K562 (cell line): Measurements from ENCODE around the gene PEDS1. TPM values are rescaled to one million over a fixed set of nuclear protein-coding genes. Genes with fewer than 3 reads are reported as not detected.
A peak's percentile ranks its signal among the peaks of the same experiment; 100 is the strongest.

ENCODE experiments used
- CHD1 ChIP-seq: fragments of 200-600 bp; sonication (generic); IDR thresholded peaks from one replicate; pipeline ENCODE4 v1.6.1; 2012; ENCODE audit warnings: mild to moderate bottlenecking, moderate library complexity, low read length, inconsistent platforms
- CSDE1 ChIP-seq, 2 experiments: fragments of 450-650 bp; IDR thresholded peaks; 2 replicates each; pipeline ENCODE4 v1.6.1; 2016; ENCODE audit warnings: mild to moderate bottlenecking in 1 of 2
- MECOM ChIP-seq: fragments of 250-450 bp; sonication (Bioruptor Pico); IDR thresholded peaks from 2 replicates; pipeline ENCODE4 v1.8.0; 2022; ENCODE audit warnings: inconsistent platforms
- MXI1 ChIP-seq: IDR thresholded peaks from 2 replicates; pipeline ENCODE4 v1.6.1; 2011; ENCODE audit warnings: low read depth, mild to moderate bottlenecking, improper control_type of control experiment, low read length
- PHF21A ChIP-seq: fragments of 450-650 bp; IDR thresholded peaks from 2 replicates; pipeline ENCODE4 v1.6.1; 2017; ENCODE audit warnings: low read depth, borderline replicate concordance
- PRMT5 ChIP-seq: sonication (generic); formaldehyde crosslinking; IDR thresholded peaks from 2 replicates; pipeline ENCODE4 v1.5.0; 2020; ENCODE audit warnings: missing genetic modification reagents
- SMARCC2 ChIP-seq: fragments of 450-650 bp; IDR thresholded peaks from 2 replicates; pipeline ENCODE4 v1.6.1; 2017; ENCODE audit warnings: antibody characterized with exemption, moderate library complexity, mild to moderate bottlenecking, low read depth
- SRSF3 ChIP-seq: fragments of 200-400 bp; formaldehyde crosslinking; IDR thresholded peaks from 2 replicates; pipeline ENCODE4 v1.6.1; 2016; ENCODE audit warnings: mild to moderate bottlenecking, low read length, moderate library complexity; ENCODE audit not compliant: insufficient read depth
- ZNF146 ChIP-seq: IDR thresholded peaks from one replicate; pipeline ENCODE4 v1.6.1; 2018; ENCODE audit warnings: missing compliant biosample characterization; ENCODE audit not compliant: unreplicated experiment
- ZNF175 ChIP-seq: fragments of 200-800 bp; sonication (Bioruptor generic); IDR thresholded peaks from 2 replicates; pipeline ENCODE4 v1.6.1; 2016; ENCODE audit warnings: low read depth, mild to moderate bottlenecking, missing genetic modification characterization, missing compliant biosample characterization
- polyA plus RNA-seq, 8 experiments: library from polyadenylated mRNA; depleted of rRNA in 4 of 8; stranded (reverse) in 5 of 8; unstranded in 3 of 8; fragments of >200 nt; fragmentation: Nextera tagmentation in 2 of 8; fragmentation: Illumina TruSeq in 1 of 8; extraction: Ambion mirVana in 2 of 8; extraction: Trizol in 1 of 8; gene quantifications; 2 replicates each; pipeline versions ENCODE4 v1.2.1 to v1.2.3, GENCODE V29; 2011 to 2014; ENCODE audit warnings: inconsistent platforms in 1 of 8, missing spikeins in 1 of 8
- total RNA-seq, 7 experiments: library from RNA; depleted of rRNA in 6 of 7; stranded (reverse); fragments of >200 nt in 6 of 7; fragmentation: Illumina TruSeq in 2 of 7; extraction: Trizol in 2 of 7; gene quantifications; 2 replicates each; pipeline versions ENCODE4 v1.2.1 to v1.2.3, GENCODE V29; 2011 to 2021; ENCODE audit warnings: low replicate concordance in 1 of 7
- TF ChIP-seq, protein P1 (sequence below): sonication (generic); formaldehyde crosslinking; IDR thresholded peaks from 2 replicates; pipeline ENCODE4 v1.8.0; 2023; ENCODE audit warnings: mild to moderate bottlenecking, missing genetic modification reagents
- TF ChIP-seq, protein P2 (sequence below): fragments of 450-650 bp; IDR thresholded peaks from 2 replicates; pipeline ENCODE4 v1.6.1; 2016; ENCODE audit warnings: low read depth
- TF ChIP-seq, protein P3 (sequence below): fragments of 250-450 bp; sonication (Bioruptor Pico); IDR thresholded peaks from 2 replicates; pipeline ENCODE4 v1.4.0; 2020; ENCODE audit warnings: mild to moderate bottlenecking

The PEDS1 gene
- total and polyA plus RNA-seq, 9 of the 15 experiments (the other 6 are each of a cell fraction or from before 2014, with no cell fraction given): 2.9 to 38.5 (median 24.2) TPM

DNA sequence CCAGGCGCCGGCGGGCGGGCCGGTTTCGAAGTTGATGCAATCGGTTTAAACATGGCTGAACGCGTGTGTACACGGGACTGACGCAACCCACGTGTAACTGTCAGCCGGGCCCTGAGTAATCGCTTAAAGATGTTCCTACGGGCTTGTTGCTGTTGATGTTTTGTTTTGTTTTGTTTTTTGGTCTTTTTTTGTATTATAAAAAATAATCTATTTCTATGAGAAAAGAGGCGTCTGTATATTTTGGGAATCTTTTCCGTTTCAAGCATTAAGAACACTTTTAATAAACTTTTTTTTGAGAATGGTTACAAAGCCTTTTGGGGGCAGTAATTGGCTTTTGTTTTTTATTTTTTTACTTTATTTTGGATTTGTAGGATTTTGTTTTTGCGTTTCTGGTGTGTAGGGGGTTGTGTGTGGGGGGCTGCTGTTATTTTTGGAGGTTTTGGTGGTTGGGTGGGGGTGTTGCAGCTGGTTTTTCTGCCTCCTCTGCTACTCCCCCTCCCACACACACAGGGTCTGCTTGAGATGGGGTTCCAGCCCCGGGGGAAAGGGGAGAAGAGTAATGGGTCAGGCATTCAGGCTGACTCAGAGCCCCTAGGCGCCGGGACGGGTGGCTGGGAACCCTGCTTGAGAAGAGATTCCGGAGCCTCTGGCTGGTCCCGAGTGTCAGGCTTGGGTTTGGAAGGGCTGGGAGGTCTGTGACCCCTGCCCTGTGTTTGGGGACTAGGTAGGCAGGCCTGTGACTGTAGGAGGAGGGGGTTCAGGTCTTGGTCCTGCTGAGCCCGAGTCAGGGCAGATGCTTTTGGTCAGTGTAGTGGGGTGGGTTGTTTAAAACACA is 39.1 kb upstream of the PEDS1 start (continued):
- TF ChIP-seq SMARCC2 (no peak; the same call in 1 of the 2 replicates), ZNF146 (CRISPR knock-in tag) (no peak), ZNF175 (CRISPR knock-in tag) (0 out of 2 replicates have a peak, but pooled peaks have one; percentile 23), MECOM (no peak), SRSF3 (peak; percentile 97; the same call in 1 of the 2 replicates), CSDE1 (IDR thresholded peaks at IDR 0.05) (no peak; a peak in 1 of 4 replicates), PHF21A (no peak), CHD1 (peak; percentile 73), MXI1 (peak; percentile 97), PRMT5 (CRISPR knock-in tag) (no peak)
- TF ChIP-seq, protein P1, sequence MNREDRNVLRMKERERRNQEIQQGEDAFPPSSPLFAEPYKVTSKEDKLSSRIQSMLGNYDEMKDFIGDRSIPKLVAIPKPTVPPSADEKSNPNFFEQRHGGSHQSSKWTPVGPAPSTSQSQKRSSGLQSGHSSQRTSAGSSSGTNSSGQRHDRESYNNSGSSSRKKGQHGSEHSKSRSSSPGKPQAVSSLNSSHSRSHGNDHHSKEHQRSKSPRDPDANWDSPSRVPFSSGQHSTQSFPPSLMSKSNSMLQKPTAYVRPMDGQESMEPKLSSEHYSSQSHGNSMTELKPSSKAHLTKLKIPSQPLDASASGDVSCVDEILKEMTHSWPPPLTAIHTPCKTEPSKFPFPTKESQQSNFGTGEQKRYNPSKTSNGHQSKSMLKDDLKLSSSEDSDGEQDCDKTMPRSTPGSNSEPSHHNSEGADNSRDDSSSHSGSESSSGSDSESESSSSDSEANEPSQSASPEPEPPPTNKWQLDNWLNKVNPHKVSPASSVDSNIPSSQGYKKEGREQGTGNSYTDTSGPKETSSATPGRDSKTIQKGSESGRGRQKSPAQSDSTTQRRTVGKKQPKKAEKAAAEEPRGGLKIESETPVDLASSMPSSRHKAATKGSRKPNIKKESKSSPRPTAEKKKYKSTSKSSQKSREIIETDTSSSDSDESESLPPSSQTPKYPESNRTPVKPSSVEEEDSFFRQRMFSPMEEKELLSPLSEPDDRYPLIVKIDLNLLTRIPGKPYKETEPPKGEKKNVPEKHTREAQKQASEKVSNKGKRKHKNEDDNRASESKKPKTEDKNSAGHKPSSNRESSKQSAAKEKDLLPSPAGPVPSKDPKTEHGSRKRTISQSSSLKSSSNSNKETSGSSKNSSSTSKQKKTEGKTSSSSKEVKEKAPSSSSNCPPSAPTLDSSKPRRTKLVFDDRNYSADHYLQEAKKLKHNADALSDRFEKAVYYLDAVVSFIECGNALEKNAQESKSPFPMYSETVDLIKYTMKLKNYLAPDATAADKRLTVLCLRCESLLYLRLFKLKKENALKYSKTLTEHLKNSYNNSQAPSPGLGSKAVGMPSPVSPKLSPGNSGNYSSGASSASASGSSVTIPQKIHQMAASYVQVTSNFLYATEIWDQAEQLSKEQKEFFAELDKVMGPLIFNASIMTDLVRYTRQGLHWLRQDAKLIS (CRISPR knock-in tag): peak; percentile 15; the same call in 1 of the 2 replicates
- TF ChIP-seq, protein P2, sequence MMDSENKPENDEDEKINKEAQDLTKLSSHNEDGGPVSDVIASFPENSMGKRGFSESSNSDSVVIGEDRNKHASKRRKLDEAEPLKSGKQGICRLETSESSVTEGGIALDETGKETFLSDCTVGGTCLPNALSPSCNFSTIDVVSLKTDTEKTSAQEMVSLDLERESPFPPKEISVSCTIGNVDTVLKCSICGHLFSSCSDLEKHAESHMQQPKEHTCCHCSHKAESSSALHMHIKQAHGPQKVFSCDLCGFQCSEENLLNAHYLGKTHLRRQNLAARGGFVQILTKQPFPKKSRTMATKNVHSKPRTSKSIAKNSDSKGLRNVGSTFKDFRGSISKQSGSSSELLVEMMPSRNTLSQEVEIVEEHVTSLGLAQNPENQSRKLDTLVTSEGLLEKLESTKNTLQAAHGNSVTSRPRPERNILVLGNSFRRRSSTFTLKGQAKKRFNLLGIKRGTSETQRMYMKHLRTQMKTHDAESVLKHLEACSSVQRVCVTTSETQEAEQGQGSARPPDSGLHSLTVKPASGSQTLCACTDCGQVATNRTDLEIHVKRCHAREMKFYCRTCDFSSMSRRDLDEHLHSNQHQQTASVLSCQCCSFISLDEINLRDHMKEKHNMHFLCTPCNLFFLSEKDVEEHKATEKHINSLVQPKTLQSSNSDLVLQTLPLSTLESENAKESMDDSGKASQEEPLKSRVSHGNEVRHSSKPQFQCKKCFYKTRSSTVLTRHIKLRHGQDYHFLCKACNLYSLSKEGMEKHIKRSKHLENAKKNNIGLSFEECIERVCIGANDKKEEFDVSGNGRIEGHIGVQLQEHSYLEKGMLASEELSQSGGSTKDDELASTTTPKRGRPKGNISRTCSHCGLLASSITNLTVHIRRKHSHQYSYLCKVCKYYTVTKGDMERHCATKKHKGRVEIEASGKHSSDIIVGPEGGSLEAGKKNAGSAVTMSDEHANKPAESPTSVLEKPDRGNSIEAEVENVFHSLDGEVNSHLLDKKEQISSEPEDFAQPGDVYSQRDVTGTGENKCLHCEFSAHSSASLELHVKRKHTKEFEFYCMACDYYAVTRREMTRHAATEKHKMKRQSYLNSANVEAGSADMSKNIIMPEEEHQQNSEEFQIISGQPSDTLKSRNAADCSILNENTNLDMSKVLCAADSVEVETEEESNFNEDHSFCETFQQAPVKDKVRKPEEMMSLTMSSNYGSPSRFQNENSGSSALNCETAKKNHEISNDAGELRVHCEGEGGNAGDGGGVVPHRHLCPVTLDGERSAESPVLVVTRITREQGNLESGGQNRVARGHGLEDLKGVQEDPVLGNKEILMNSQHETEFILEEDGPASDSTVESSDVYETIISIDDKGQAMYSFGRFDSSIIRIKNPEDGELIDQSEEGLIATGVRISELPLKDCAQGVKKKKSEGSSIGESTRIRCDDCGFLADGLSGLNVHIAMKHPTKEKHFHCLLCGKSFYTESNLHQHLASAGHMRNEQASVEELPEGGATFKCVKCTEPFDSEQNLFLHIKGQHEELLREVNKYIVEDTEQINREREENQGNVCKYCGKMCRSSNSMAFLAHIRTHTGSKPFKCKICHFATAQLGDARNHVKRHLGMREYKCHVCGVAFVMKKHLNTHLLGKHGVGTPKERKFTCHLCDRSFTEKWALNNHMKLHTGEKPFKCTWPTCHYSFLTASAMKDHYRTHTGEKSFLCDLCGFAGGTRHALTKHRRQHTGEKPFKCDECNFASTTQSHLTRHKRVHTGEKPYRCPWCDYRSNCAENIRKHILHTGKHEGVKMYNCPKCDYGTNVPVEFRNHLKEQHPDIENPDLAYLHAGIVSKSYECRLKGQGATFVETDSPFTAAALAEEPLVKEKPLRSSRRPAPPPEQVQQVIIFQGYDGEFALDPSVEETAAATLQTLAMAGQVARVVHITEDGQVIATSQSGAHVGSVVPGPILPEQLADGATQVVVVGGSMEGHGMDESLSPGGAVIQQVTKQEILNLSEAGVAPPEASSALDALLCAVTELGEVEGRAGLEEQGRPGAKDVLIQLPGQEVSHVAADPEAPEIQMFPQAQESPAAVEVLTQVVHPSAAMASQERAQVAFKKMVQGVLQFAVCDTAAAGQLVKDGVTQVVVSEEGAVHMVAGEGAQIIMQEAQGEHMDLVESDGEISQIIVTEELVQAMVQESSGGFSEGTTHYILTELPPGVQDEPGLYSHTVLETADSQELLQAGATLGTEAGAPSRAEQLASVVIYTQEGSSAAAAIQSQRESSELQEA: no peak
- TF ChIP-seq, protein P3, sequence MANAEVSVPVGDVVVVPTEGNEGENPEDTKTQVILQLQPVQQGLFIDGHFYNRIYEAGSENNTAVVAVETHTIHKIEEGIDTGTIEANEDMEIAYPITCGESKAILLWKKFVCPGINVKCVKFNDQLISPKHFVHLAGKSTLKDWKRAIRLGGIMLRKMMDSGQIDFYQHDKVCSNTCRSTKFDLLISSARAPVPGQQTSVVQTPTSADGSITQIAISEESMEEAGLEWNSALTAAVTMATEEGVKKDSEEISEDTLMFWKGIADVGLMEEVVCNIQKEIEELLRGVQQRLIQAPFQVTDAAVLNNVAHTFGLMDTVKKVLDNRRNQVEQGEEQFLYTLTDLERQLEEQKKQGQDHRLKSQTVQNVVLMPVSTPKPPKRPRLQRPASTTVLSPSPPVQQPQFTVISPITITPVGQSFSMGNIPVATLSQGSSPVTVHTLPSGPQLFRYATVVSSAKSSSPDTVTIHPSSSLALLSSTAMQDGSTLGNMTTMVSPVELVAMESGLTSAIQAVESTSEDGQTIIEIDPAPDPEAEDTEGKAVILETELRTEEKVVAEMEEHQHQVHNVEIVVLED (CRISPR knock-in tag): peak; percentile 21; the same call in 1 of the 2 replicates
